GM18520 (cell line): ENCODE results near the gene XXYLT1.
"Not testable (repeated sequence)": the region's sequence is repeated elsewhere in the genome, so short reads cannot be mapped to it uniquely, and the experiment has no call there.

Experiments used
- ATAC-seq: cut with Tn5 transposase; IDR thresholded peaks from one replicate; pipeline ENCODE4 v1.9.1; 2021; ENCODE audit not compliant: unreplicated experiment

Gene XXYLT1

GRCh38 chr3:195270817-195271409 is at the start of gene XXYLT1:
Gene XXYLT1, minus strand, starts transcription at chr3:195271159. Its CDS starts 101 bp downstream, at chr3:195271058.
- ATAC-seq: peak; percentile 60

GRCh38 chr3:195319060-195319459 is 48.1 kb upstream of the XXYLT1 start:
- ATAC-seq: no peak

DNA sequence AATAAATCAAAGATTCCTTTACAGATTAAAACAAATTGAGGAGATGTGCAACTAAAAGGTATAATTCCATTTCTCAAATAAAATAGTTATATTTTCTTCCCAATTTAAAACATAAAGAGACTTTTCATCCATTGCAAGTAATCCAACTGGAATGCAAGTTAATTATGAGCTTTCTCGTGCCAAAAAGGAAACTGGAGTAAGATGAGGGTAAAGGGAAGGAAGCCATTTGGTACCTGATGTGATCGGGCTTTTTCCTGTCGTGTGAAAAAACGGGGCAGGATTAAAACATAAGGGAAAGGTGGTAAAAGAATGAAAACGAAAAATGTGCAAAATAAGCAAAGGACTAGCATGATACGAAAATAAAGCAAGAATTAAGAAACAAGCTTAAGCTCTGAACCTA is 41.8 kb upstream of the XXYLT1 start:
- no peak for ATAC-seq

DNA sequence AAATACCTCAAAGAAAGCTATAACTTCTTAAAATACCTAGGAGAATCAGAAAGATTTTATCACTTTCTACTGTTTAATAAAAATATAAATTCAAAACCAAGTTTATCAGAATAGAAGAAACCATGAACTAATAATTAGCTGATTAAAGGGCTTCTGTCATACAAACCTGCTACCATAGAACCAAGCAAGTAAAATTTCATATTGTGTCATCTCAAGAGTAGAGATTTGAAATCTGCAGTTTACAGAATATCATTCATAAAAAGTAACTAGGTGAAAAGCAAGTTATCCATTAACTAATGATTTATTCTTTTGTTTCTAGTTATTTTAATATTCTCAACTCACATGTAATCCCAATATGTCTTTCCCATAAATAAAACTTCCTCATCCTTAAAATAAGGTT is 36.8 kb upstream of the XXYLT1 start:
- ATAC-seq: no peak

GRCh38 chr3:195306369-195306768 is 35.4 kb upstream of the XXYLT1 start:
- ATAC-seq: no peak

DNA sequence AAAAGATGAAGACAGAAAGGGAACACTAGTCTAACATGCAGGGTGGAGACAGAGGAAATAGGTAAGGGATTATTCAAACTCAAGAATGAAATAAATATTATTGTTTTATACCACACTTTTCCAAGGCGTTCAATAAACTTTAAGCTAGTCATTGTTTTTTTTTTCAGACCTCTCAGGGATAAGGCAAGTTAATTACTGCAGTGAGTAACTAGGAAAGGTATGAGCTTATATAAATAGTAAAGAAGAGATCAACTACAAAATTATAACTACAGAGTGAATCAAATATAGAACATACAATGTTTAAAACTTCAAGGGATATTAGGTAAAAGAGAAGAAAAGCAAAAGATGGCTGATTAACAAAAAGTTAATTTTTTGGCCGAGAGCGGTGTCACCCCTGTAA is 31.5 kb upstream of the XXYLT1 start:
- ATAC-seq: no peak

GRCh38 chr3:195297446-195297845 is 26.5 kb upstream of the XXYLT1 start:
- ATAC-seq: no peak

- no peak for ATAC-seq
Measured at GRCh38 chr3:195296662-195297061, 25.7 kb upstream of the XXYLT1 start.

GRCh38 chr3:195291121-195291520 is 20.2 kb upstream of the XXYLT1 start:
- no peak for ATAC-seq

DNA sequence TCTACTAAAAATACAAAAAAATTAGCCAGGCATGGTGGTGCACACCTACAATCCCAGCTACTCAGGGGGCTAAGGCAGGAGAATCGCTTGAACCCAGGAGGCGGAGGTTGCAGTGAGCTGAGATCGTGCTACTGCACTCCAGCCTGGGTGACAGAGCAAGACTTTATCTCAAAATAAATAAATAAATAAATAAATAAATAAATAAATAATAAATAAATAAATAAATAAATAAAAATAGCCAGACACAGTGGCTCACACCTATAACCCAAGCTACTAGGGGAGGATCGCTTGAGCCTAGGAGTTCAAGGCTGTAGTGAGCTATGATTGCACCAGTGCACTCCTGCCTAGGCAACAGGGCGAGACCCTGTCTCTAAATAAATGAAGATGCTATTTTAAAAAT is 19.7 kb upstream of the XXYLT1 start:
- not testable (repeated sequence) for ATAC-seq

DNA sequence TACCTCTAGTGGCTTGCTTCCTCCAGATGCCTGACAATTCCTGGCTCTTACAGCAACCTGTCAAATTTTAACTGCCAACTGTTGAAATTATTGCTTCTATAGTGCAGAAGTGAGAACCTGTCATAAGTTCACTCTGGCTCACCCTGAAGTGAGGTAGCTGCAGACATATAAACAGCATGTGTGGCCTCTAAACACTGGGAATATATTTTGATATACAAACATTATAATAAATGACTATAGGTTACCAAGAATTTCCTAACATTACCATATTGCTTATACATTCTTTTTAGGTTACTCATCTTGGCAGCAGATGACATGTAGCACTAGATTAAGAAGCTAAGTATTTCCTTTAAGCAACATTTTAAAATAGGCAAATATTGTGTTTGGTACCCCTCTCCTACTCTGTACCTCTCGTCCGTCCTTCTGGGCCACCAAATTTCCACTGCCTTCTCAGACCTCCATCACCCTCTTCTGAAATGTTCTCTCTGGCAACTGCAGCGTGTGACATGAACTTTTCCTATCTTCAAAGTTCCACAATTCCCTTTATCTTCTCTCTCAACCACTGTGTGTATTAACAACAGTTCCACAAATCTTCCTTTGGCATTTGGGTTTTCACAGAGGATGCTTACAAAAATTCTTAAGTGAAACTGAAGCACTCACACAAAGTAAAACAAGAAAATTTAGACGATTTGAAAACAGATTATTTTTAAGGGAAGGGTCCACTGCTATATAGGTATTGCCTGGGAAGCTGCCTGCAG is 15.3 kb upstream of the XXYLT1 start:
- ATAC-seq: no peak

GRCh38 chr3:195285372-195285771 is 14.4 kb upstream of the XXYLT1 start:
- no peak for ATAC-seq

DNA sequence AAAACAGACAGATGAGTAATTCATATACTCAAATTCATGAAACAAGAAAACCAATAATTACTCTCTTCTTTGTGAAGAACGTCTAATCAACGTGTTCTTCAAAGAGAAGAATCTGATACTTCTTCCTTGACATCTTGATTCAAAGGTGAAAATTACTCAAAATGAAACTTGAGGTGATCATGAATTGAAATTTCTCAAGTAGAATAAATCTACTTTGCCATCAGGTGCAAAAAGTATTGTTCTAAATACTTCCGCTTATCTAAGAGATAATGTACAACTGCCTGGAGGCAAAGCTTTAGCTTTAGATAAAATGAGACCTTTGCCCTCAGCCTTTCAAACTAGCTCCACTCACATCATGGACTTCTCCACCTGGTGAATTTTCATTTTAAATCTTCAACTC is 13.9 kb upstream of the XXYLT1 start:
- ATAC-seq: no peak

- no peak for ATAC-seq
Measured at GRCh38 chr3:195282961-195283360, 12.0 kb upstream of the XXYLT1 start.

DNA sequence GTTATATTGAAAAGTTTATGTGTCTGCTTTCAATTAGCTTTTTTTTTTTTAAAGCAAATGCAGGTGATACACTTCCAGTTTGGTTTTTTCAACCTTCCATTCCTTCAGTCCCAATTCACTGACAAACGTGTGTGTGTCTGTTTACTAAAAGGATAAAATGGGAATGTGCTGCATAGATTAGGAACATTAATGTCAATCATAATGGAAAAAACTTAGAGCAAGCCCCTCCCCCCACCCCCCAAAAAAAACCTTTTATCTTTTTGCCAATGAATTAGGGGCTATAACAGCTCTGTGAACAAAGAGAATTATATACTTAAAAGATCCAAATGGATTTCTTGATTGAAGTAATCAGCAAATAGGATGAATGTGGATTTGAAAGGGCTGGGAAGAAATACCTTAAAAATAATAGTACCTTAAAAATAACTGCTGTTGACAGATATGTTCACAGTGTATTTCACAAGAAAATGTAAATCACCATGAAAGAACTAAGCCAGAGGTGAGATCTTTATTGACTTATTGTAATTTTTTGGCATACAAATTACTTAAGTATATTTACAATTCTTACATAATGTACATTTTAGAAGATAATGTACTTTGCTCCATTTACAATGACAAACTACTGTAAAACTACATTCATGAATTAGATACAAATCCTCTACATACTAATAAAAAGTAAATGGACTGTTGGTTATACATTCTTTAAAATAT is 3.5 kb upstream of the XXYLT1 start:
- no peak for ATAC-seq

DNA sequence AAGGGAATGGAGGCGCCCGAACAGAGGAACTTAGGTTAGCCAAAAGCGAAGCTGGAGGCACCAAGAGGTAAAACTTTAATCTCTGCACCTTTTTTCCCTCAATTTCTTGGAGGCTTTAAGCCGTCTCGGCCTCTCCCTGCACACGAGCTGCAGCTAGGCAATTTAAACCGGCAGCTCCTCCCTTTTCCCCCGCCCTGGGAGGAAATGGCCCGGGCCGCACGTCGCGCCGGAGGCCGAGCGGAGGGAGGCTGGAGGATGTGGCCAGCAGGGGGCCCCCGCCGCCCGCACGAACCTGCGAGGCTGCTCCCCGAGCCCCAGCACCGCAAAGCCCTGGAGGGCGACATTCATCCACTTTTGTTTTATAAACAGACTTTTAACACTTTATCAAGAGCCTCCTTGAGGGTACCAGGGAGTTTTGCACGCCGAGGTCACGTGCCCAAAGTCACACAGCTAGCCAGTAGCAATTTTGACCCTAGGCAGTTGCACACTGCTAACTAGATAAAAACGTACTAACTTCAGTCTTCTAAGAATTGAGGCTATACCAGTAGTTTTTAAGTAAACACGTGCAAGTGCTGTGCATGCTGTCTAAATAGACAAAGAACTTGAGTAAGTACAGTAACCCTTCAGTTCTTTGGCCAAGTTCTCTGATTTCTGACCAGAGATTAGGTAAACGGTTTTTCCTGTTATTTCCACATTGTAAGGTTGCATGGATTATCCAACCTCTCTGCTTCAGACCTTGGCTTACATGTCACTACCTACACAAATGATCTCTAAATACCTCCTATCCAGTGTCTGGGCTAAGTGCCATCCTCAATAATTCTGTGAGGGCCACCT is 668 bp upstream of the XXYLT1 start:
- ATAC-seq: peak; percentile 48

- ATAC-seq: no peak
Measured at GRCh38 chr3:195270079-195270816, 711 bp downstream of the XXYLT1 start.

GRCh38 chr3:195269375-195270078 is 1.4 kb downstream of the XXYLT1 start:
- ATAC-seq: no peak

GRCh38 chr3:195268576-195269309 is 2.2 kb downstream of the XXYLT1 start:
- no peak for ATAC-seq
